Measurements from ENCODE around the gene SLC12A2.

DNA sequence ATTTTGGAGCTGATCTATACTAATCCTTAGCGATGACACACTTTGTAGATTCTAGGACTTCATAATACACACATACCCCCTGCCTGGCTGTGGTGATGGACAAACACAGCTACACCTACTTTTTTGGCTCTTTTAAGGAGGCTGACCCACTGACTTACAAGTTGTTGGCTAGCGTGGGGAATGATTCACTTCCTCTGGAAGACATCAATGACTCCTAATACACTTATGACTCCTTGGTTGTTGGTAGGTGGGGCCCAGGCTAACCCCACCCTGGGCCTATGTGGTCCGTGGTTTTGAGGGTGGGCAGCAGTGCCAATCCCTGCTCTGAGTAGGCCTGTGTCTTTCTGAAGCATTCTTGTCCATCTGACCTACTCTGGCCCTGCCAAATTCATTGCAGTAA lies 144.4 kb downstream of the SLC12A2 start:
- TF ChIP-seq POLR2AphosphoS5 (IDR thresholded peaks at IDR 0.05; ENCODE audit: low read depth, low read length) (no peak), TAF1 (IDR thresholded peaks at IDR 0.05; ENCODE audit: low read depth, low read length) (no peak), POLR2A (IDR thresholded peaks at IDR 0.05; ENCODE audit: low read depth, low read length) (no peak), PAX5 (IDR thresholded peaks at IDR 0.05; ENCODE audit: insufficient read depth, low read length, severe bottlenecking) (no peak), POU2F2 (IDR thresholded peaks at IDR 0.05; ENCODE audit: low read depth, low read length) (no peak)

Measured in GM12891 (cell line).